SK-N-MC (cell line): ENCODE results near the gene SPSB3.

Source experiments
- EZH2 ChIP-seq: fragments of 200-600 bp; sonication (generic); IDR thresholded peaks from one replicate; pipeline ENCODE4 v1.6.1; 2017; ENCODE audit warnings: antibody characterized with exemption
- POLR2AphosphoS5 ChIP-seq: IDR thresholded peaks from 2 replicates; pipeline ENCODE4 v1.6.1; 2012; ENCODE audit warnings: mild to moderate bottlenecking, low read depth, low read length, borderline replicate concordance

- TF ChIP-seq POLR2AphosphoS5 (no peak), EZH2 (no peak)
These were observed 20.6 kb downstream of the SPSB3 start for GRCh38 chr16:1761751-1762150.
